Measurements from ENCODE around the gene LMNB1. TPM values are rescaled to one million over a fixed set of nuclear protein-coding genes. Genes with fewer than 3 reads are reported as not detected.

LMNB1 gene
- total and polyA plus RNA-seq, 2 of the 13 experiments (the other 11 are each of a cell fraction or from before 2014, with no cell fraction given), result 12.5 to 159 TPM

GRCh38 chr5:126777975-126778674 lies 1.2 kb downstream of the LMNB1 start (continued):
- no peak for TF ChIP-seq PBX3 (CRISPR knock-in tag; IDR thresholded peaks at IDR 0.05; ENCODE audit: borderline replicate concordance)
- TF ChIP-seq FIP1L1 (IDR thresholded peaks at IDR 0.05; ENCODE audit: borderline replicate concordance, insufficient read depth, low read depth, low read length), result no peak
- peak; percentile 63 for TF ChIP-seq ZNF605 (CRISPR knock-in tag; IDR thresholded peaks at IDR 0.05)
- peak; percentile 97 for TF ChIP-seq E2F1 (CRISPR knock-in tag; IDR thresholded peaks at IDR 0.05)
- no peak for TF ChIP-seq THYN1 (CRISPR knock-in tag; IDR thresholded peaks at IDR 0.05; ENCODE audit: borderline replicate concordance, low read depth)
- TF ChIP-seq RAD21 (CRISPR knock-in tag; IDR thresholded peaks at IDR 0.05), result no peak
- no peak for TF ChIP-seq MBNL3 (CRISPR knock-in tag; conservative IDR thresholded peaks at IDR 0.05)
- TF ChIP-seq NFIB (CRISPR knock-in tag; IDR thresholded peaks at IDR 0.05; ENCODE audit: borderline replicate concordance), result no peak
- no peak for TF ChIP-seq ZNF333 (CRISPR knock-in tag; IDR thresholded peaks at IDR 0.05; ENCODE audit: borderline replicate concordance)
- no peak for TF ChIP-seq ZNF678 (CRISPR knock-in tag; IDR thresholded peaks at IDR 0.05)
- no peak for TF ChIP-seq HIVEP1 (CRISPR knock-in tag; IDR thresholded peaks at IDR 0.05)
- TF ChIP-seq ZSCAN29 (CRISPR knock-in tag; conservative IDR thresholded peaks at IDR 0.05), result no peak
- TF ChIP-seq ZNF326 (CRISPR knock-in tag; IDR thresholded peaks at IDR 0.05; ENCODE audit: borderline replicate concordance), result no peak
- no peak for TF ChIP-seq NR1H2 (CRISPR knock-in tag; IDR thresholded peaks at IDR 0.05; ENCODE audit: borderline replicate concordance, low read depth)
- TF ChIP-seq MED8 (CRISPR knock-in tag; IDR thresholded peaks at IDR 0.05; ENCODE audit: insufficient replicate concordance), result no peak
- TF ChIP-seq SP1 (IDR thresholded peaks at IDR 0.05), result no peak
- TF ChIP-seq SP1 (CRISPR knock-in tag; IDR thresholded peaks at IDR 0.05), result peak; percentile 50; the same call in 1 of the 2 replicates
- 0 out of 2 replicates have a peak, but pooled peaks have one; percentile 18 for TF ChIP-seq ZNF138 (CRISPR knock-in tag; IDR thresholded peaks at IDR 0.05; ENCODE audit: low read depth)
- no peak for TF ChIP-seq ZNF609 (CRISPR knock-in tag; IDR thresholded peaks at IDR 0.05; ENCODE audit: borderline replicate concordance)
- TF ChIP-seq CCDC6 (CRISPR knock-in tag; IDR thresholded peaks at IDR 0.05), result no peak; the same call in none of the 2 replicates
- TF ChIP-seq RBM22 (optimal IDR thresholded peaks at IDR 0.05; ENCODE audit: low read length), result no peak
